ENCODE results near the gene SPACA7. TPM values are rescaled to one million over a fixed set of nuclear protein-coding genes. Genes with fewer than 3 reads are reported as not detected.

Gene SPACA7
- total RNA-seq, 1 donor from 2014 or later: not detected

DNA sequence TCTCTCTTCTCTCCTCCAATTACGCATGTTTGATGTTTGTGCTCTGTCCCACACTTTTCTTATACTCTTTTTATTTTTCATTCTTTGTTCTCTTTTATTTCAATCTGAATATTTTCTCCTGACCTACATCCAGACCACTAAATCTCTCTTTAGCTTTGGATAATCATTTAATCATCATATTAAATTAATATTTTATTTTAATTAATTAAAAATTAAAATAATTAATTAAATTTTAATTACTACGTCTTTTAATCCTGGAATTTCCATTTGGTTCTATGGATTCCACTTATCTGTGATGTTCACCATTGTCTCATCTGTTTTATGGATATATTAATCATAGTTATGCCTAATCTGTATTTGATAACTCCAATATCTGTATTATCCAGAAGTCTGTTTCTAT, 62.4 kb downstream of the SPACA7 start:
- peaks cover 37% of the 10 kb centered on the region for H3K27me3 Mint-ChIP-seq (ENCODE audit: low read depth)
- TF ChIP-seq, protein P1, sequence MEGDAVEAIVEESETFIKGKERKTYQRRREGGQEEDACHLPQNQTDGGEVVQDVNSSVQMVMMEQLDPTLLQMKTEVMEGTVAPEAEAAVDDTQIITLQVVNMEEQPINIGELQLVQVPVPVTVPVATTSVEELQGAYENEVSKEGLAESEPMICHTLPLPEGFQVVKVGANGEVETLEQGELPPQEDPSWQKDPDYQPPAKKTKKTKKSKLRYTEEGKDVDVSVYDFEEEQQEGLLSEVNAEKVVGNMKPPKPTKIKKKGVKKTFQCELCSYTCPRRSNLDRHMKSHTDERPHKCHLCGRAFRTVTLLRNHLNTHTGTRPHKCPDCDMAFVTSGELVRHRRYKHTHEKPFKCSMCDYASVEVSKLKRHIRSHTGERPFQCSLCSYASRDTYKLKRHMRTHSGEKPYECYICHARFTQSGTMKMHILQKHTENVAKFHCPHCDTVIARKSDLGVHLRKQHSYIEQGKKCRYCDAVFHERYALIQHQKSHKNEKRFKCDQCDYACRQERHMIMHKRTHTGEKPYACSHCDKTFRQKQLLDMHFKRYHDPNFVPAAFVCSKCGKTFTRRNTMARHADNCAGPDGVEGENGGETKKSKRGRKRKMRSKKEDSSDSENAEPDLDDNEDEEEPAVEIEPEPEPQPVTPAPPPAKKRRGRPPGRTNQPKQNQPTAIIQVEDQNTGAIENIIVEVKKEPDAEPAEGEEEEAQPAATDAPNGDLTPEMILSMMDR (IDR thresholded peaks at IDR 0.05; ENCODE audit: unreplicated experiment): no peak
- H3K4me1 Mint-ChIP-seq: no peaks in the 10 kb centered on the region
- H3K9me3 Mint-ChIP-seq: peaks cover 24% of the 10 kb centered on the region
- H3K4me3 Mint-ChIP-seq: no peak overlapping the region
- no peak overlapping the region for H3K27ac Mint-ChIP-seq
- H3K36me3 Mint-ChIP-seq: no peaks in the 10 kb centered on the region
- no peak for DNase-seq (ENCODE audit: low spot score in 2 of 2, unreplicated experiment in 2 of 2)

- no peak overlapping the region for H3K4me3 Mint-ChIP-seq
- H3K4me1 Mint-ChIP-seq: no peaks in the 10 kb centered on the region
- H3K9me3 Mint-ChIP-seq: peaks cover 20% of the 10 kb centered on the region
- H3K27me3 Mint-ChIP-seq (ENCODE audit: low read depth): peaks cover 56% of the 10 kb centered on the region
- no peak overlapping the region for H3K27ac Mint-ChIP-seq
- TF ChIP-seq, protein P1 (IDR thresholded peaks at IDR 0.05; ENCODE audit: unreplicated experiment): no peak
- no peak for DNase-seq (ENCODE audit: low spot score in 2 of 2, unreplicated experiment in 2 of 2)
- H3K36me3 Mint-ChIP-seq: no peaks in the 10 kb centered on the region
These were observed 65.1 kb downstream of the SPACA7 start for GRCh38 chr13:112441226-112441625.

- Mint-ChIP-seq H3K4me1 (no peaks in the 10 kb centered on the region), H3K9me3 (peaks cover 14% of the 10 kb centered on the region), H3K27me3 (ENCODE audit: low read depth) (peaks cover 56% of the 10 kb centered on the region), H3K27ac (no peak overlapping the region), H3K36me3 (no peaks in the 10 kb centered on the region), H3K4me3 (no peak overlapping the region)
- TF ChIP-seq, protein P1 (IDR thresholded peaks at IDR 0.05; ENCODE audit: unreplicated experiment): no peak
- DNase-seq (ENCODE audit: low spot score in 2 of 2, unreplicated experiment in 2 of 2): no peak
These were observed 65.7 kb downstream of the SPACA7 start for GRCh38 chr13:112441779-112442310.

GRCh38 chr13:112442483-112443090, 66.4 kb downstream of the SPACA7 start:
- no peak overlapping the region for H3K4me3 Mint-ChIP-seq
- H3K36me3 Mint-ChIP-seq: no peaks in the 10 kb centered on the region
- no peaks in the 10 kb centered on the region for H3K4me1 Mint-ChIP-seq
- no peak for DNase-seq (ENCODE audit: low spot score in 2 of 2, unreplicated experiment in 2 of 2)
- peaks cover 11% of the 10 kb centered on the region for H3K9me3 Mint-ChIP-seq
- H3K27me3 Mint-ChIP-seq (ENCODE audit: low read depth): peaks cover 63% of the 10 kb centered on the region
- TF ChIP-seq, protein P1 (IDR thresholded peaks at IDR 0.05; ENCODE audit: unreplicated experiment): no peak
- H3K27ac Mint-ChIP-seq: no peak overlapping the region

DNA sequence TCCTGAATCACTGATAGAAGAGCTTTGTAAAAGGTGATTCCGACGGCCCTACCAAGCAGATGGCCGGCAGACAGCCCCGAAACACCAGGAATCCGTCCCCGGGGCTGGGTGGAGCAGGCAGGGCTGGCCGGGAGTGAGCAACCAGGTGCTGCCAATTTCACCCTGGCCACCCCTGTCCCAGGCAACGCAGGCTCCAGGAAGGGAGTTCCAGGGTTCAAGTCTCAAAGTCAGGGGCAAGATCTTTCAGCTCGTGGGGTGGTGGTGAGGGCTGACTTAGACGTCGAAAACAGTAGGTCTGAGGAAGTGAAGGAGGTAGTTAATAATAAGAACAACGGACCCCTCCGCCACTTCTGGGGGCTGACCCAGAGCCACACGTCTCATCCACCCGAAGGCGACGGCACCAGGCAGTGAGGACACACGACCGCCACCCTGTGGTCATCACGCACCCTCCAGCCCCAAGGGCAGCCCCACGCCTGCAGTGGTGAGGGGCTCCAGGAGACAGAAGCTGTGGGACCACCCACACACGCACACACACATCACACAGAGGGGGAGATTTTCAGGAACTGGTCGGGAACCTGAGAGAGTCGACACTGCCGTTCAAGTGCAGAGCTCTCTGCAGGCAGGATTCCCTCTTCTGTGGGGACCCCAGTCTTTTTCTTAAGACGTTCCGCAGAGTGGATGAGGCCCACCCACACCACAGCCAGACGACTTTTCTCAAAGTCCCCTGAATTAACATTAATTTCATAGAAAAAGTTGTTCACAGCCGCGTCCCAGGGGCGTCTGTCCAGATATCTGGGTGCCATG, 67.2 kb downstream of the SPACA7 start:
- Mint-ChIP-seq H3K36me3 (no peaks in the 10 kb centered on the region), H3K27me3 (ENCODE audit: low read depth) (peaks cover 64% of the 10 kb centered on the region), H3K27ac (no peak overlapping the region), H3K4me3 (no peak overlapping the region), H3K9me3 (peaks cover 6% of the 10 kb centered on the region), H3K4me1 (no peaks in the 10 kb centered on the region)
- TF ChIP-seq, protein P1 (IDR thresholded peaks at IDR 0.05; ENCODE audit: unreplicated experiment): no peak
- DNase-seq (ENCODE audit: low spot score in 2 of 2, unreplicated experiment in 2 of 2): no peak
